Tibial nerve (tissue), 4 donors: ENCODE results near the gene PDE2A.

Experiments used
- EP300 ChIP-seq, 2 donors: sonication (generic); formaldehyde crosslinking; IDR thresholded peaks; one replicate each; pipeline ENCODE4 v1.6.1; 2017; ENCODE audit warnings: antibody characterized with exemption in 2 of 2, mild to moderate bottlenecking in 1 of 2
- TF ChIP-seq, protein P1 (sequence below), 5 experiments: fragments of 200-600 bp in 3 of 5; fragments of 450-650 bp in 2 of 5; sonication (generic) in 3 of 5; IDR thresholded peaks; one replicate each; pipeline ENCODE4 v1.5.1; 2016 to 2019; ENCODE audit warnings: antibody characterized with exemption in 5 of 5, mild to moderate bottlenecking in 3 of 5, moderate library complexity in 2 of 5

GRCh38 chr11:72673284-72673942 lies 809 bp downstream of the PDE2A start:
- TF ChIP-seq, protein P1, sequence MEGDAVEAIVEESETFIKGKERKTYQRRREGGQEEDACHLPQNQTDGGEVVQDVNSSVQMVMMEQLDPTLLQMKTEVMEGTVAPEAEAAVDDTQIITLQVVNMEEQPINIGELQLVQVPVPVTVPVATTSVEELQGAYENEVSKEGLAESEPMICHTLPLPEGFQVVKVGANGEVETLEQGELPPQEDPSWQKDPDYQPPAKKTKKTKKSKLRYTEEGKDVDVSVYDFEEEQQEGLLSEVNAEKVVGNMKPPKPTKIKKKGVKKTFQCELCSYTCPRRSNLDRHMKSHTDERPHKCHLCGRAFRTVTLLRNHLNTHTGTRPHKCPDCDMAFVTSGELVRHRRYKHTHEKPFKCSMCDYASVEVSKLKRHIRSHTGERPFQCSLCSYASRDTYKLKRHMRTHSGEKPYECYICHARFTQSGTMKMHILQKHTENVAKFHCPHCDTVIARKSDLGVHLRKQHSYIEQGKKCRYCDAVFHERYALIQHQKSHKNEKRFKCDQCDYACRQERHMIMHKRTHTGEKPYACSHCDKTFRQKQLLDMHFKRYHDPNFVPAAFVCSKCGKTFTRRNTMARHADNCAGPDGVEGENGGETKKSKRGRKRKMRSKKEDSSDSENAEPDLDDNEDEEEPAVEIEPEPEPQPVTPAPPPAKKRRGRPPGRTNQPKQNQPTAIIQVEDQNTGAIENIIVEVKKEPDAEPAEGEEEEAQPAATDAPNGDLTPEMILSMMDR (IDR thresholded peaks at IDR 0.05) = no peak
- TF ChIP-seq EP300 (IDR thresholded peaks at IDR 0.05) = no peak
